ENCODE results near the gene OR7G3.

OR7G3 gene

DNA sequence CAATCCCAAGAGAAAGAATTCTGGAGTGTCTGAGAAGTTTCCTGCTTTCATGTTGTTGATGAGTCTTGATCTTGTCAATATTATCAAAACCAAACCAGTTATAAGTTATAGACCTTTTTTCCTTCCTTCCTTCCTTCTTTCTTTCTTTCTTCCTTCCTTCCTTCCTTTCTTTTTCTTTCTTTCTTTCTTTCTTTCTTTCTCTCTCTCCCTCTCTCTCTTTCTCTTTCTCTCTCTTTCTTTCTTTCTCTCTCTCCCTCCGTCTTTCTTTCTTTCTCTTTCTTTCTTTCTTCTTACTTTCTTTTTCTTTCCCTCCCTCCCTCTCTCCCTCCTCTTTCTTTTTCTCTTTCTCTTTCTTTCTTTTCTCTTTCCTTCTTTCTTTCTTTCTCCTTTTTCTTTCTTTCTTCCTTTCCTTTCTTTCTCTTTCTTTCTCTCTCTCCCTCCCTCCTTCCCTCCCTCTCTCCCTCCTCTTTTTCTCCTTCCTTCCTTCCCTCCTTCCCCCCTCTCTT lies at the start of gene OR7G3:
OR7G3 (minus strand) TSS at position 51 of the 506 bp plus-strand sequence; CDS start at position 51, 0 bp downstream.
- no peaks in the 10 kb centered on the region for H3K4me1 ChIP-seq (ENCODE audit: insufficient read depth, low read length)
- H3K36me3 ChIP-seq (ENCODE audit: insufficient read depth, low read depth, low read length): no peaks in the 10 kb centered on the region
- peaks cover 42% of the 10 kb centered on the region for H3K9me3 ChIP-seq (ENCODE audit: insufficient read depth, low read depth, low read length)
- no peak within 1 kb of the TSS for H3K9ac ChIP-seq (ENCODE audit: low read depth, low read length)
- H3K27ac ChIP-seq (ENCODE audit: low read length): no peak within 1 kb of the TSS
- no peaks in the 10 kb centered on the region for H3K27me3 ChIP-seq (ENCODE audit: insufficient read depth, low read length)
- H3K4me3 ChIP-seq (ENCODE audit: low read length): no peak within 1 kb of the TSS

DNA sequence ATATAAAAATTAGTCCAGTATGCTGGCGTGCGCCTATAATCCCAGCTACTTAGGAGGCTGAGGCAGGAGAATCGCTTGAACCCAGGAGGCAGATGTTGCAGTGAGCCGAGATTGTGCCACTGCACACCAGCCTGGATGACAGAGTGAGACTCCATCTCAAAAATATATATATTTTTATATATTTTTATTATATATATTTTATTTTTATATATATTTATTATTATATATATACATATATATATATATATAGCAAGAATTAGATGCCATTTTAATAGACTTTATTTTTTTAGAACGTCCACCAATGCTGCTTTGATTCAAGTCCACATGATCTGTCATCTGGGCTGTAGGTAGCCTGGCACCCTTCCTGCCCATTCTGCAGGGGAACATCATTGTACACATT lies 48.6 kb upstream of the OR7G3 start:
- H3K9me3 ChIP-seq (ENCODE audit: insufficient read depth, low read depth, low read length): peaks cover 43% of the 10 kb centered on the region
- no peak overlapping the region for H3K9ac ChIP-seq (ENCODE audit: low read depth, low read length)
- H3K27me3 ChIP-seq (ENCODE audit: insufficient read depth, low read length): no peaks in the 10 kb centered on the region
- H3K36me3 ChIP-seq (ENCODE audit: insufficient read depth, low read depth, low read length): no peaks in the 10 kb centered on the region
- H3K4me3 ChIP-seq (ENCODE audit: low read length): no peak overlapping the region
- H3K4me1 ChIP-seq (ENCODE audit: insufficient read depth, low read length): no peaks in the 10 kb centered on the region
- H3K27ac ChIP-seq (ENCODE audit: low read length): no peak overlapping the region

DNA sequence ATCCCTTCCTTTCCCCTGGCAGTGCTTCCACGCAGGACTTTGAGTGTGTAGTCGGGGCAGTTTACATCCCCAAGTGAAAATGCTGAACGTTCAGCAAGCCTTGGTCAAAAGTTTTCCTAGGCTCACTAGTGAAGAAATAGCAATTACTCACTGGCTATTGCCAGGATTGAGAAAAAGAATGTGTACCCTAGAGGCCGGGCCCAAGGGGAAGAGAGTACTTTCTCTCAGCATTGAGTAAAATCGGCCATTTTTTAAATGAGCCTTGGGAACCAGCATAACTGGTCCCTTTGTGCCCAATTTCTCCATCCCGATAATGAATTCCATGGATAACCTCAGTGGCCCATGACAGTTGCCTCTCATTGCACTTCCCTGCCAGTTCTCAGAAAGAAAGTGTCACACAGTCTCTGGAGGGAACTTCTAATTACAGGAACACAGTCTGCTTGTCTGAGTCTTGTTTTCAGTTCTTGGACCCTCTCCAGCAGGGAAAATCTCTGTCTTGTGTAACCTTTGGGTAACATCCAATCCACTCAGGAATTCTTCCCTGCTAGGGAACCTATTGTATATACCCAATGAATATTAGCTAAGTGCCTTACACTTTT lies 44.7 kb upstream of the OR7G3 start:
- Histone ChIP-seq H3K4me1 (ENCODE audit: insufficient read depth, low read length) (no peaks in the 10 kb centered on the region), H3K9ac (ENCODE audit: low read depth, low read length) (no peak overlapping the region), H3K27me3 (ENCODE audit: insufficient read depth, low read length) (no peaks in the 10 kb centered on the region), H3K27ac (ENCODE audit: low read length) (no peak overlapping the region), H3K9me3 (ENCODE audit: insufficient read depth, low read depth, low read length) (peaks cover 17% of the 10 kb centered on the region; the same call in 1 of the 2 replicates), H3K36me3 (ENCODE audit: insufficient read depth, low read depth, low read length) (no peaks in the 10 kb centered on the region), H3K4me3 (ENCODE audit: low read length) (no peak overlapping the region)

DNA sequence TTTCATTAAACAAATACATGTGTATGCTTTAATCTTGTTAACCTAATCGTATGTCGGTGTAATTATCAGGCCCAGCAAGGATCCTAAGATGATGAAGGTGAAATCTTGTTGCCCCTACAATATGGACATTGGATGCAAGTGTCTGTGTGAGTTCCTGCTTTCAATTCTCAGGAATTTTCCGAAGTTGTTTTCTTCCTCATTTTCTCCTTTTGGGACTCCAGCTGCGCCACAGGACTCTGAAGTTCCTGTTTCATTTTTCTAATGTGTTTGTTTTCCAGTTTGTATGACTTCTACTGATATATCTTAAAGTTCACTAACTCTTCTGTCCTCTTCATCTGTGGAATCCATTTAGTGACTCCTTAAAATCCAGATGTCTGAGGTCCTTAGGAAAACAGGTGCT lies 40.1 kb upstream of the OR7G3 start:
- Histone ChIP-seq H3K9me3 (ENCODE audit: insufficient read depth, low read depth, low read length) (no peaks in the 10 kb centered on the region; the same call in 1 of the 2 replicates), H3K4me1 (ENCODE audit: insufficient read depth, low read length) (no peaks in the 10 kb centered on the region), H3K9ac (ENCODE audit: low read depth, low read length) (no peak overlapping the region), H3K36me3 (ENCODE audit: insufficient read depth, low read depth, low read length) (peaks cover 34% of the 10 kb centered on the region), H3K4me3 (ENCODE audit: low read length) (no peak overlapping the region), H3K27me3 (ENCODE audit: insufficient read depth, low read length) (no peaks in the 10 kb centered on the region), H3K27ac (ENCODE audit: low read length) (no peak overlapping the region)

DNA sequence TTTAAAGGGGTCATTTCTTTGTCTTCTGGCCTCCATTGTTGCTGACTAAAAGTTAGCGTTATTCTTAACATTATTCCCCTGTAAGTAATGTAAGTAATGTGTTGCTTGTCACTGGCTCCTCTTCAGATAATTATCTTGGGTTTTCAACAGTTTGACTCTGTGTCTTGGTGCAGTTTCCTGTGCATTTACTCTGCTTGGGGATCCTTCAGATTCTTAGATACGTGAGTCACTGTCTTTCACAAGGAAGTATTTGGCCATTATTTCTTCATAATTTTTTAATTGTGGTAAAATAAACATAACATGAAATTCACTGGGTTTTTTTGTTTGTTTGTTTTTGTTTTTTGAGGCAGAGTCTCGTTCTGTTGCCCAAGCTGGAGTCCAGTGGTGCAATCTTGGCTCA lies 38.5 kb upstream of the OR7G3 start:
- Histone ChIP-seq H3K27ac (ENCODE audit: low read length) (no peak overlapping the region), H3K36me3 (ENCODE audit: insufficient read depth, low read depth, low read length) (peaks cover 50% of the 10 kb centered on the region), H3K4me1 (ENCODE audit: insufficient read depth, low read length) (no peaks in the 10 kb centered on the region), H3K9me3 (ENCODE audit: insufficient read depth, low read depth, low read length) (peaks cover 5% of the 10 kb centered on the region), H3K9ac (ENCODE audit: low read depth, low read length) (no peak overlapping the region), H3K27me3 (ENCODE audit: insufficient read depth, low read length) (no peaks in the 10 kb centered on the region), H3K4me3 (ENCODE audit: low read length) (no peak overlapping the region)

DNA sequence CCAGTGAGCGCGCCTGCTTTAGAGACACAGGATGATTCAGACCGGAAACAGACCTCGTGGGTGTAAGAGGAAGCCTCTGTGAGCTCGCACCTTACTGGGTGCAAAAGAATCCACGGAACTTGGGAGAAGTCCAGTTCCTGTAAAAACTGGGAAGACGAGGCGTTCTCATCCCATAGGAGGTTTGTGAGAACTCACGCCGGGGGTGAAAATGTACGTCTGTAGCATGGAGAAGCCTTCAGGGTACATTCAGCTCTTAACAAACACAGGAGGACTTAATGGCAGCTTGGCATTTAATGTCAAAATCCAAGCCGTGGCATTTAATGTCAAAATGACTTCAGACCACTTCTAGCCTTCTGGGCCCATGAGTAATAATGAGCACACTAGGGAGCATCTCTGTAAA lies 34.7 kb upstream of the OR7G3 start:
- Histone ChIP-seq H3K27me3 (ENCODE audit: insufficient read depth, low read length) (no peaks in the 10 kb centered on the region), H3K27ac (ENCODE audit: low read length) (no peak overlapping the region), H3K36me3 (ENCODE audit: insufficient read depth, low read depth, low read length) (peaks cover 87% of the 10 kb centered on the region), H3K4me3 (ENCODE audit: low read length) (no peak overlapping the region), H3K9ac (ENCODE audit: low read depth, low read length) (no peak overlapping the region), H3K4me1 (ENCODE audit: insufficient read depth, low read length) (no peaks in the 10 kb centered on the region), H3K9me3 (ENCODE audit: insufficient read depth, low read depth, low read length) (peaks cover 14% of the 10 kb centered on the region)

DNA sequence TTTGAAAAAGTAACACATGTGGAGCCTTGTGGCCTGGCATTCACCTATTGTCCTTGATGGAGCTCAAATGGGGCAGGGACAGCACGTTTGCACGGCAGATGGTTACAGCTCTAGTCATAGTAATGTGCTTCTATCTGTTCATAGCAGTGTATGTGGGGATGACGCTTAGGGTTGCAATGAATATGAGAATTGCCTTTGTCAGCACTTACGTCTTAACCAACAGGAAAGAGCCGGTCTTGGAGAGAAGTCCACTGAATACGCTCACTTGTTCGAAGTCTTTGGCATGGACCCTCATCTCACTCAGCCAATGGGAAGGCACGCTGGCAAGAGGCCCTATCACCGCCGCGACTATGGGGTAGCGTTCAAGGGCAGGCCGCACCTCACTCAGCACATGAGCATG lies 33.1 kb upstream of the OR7G3 start:
- H3K27ac ChIP-seq (ENCODE audit: low read length): no peak overlapping the region
- no peak overlapping the region for H3K4me3 ChIP-seq (ENCODE audit: low read length)
- H3K36me3 ChIP-seq (ENCODE audit: insufficient read depth, low read depth, low read length): peaks cover 97% of the 10 kb centered on the region
- H3K9me3 ChIP-seq (ENCODE audit: insufficient read depth, low read depth, low read length): peaks cover 16% of the 10 kb centered on the region
- H3K9ac ChIP-seq (ENCODE audit: low read depth, low read length): no peak overlapping the region
- no peaks in the 10 kb centered on the region for H3K4me1 ChIP-seq (ENCODE audit: insufficient read depth, low read length)
- H3K27me3 ChIP-seq (ENCODE audit: insufficient read depth, low read length): no peaks in the 10 kb centered on the region

DNA sequence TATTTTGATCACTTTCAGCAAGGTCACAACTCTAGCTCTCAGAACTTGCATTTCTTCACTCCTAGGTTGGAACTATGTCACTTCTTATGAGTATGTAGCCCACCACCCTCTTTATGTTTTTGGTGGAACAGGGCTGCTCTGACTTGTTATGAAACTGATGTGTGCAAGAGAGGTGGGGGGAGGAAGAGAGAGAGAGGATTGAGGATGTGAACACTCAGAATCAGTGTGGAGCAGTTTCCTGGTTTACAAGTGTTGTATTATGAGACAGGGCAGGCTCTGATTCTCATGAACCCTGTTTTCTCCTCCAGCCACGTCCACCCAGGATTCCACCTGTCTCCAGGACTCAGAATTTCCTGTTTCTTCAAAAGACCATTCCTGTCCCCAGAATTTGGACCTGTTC lies 29.6 kb upstream of the OR7G3 start:
- Histone ChIP-seq H3K36me3 (ENCODE audit: insufficient read depth, low read depth, low read length) (peaks cover 94% of the 10 kb centered on the region), H3K27ac (ENCODE audit: low read length) (no peak overlapping the region)

DNA sequence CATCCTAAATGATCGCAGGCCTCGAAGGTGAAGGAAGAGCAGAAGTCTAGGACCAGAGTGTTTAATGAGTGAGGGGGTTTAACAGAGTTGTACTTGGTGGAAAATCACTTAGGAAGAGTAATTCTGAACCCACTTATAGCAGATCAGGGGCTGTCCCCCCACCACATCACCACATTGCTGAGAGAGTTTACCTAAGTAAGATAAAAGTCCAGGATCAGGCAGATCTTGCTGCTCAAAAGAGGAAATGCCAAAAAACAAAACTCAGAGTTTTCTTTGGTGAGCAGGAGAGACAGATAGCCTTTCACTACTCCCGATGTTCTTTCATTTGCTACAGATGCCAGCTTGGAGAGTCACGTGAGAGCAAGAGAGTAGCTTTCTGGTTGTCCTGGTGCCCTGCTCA lies 28.8 kb upstream of the OR7G3 start:
- H3K4me1 ChIP-seq (ENCODE audit: insufficient read depth, low read length): no peaks in the 10 kb centered on the region
- H3K27ac ChIP-seq (ENCODE audit: low read length): no peak overlapping the region
- no peaks in the 10 kb centered on the region for H3K27me3 ChIP-seq (ENCODE audit: insufficient read depth, low read length)
- H3K9ac ChIP-seq (ENCODE audit: low read depth, low read length): no peak overlapping the region
- H3K4me3 ChIP-seq (ENCODE audit: low read length): no peak overlapping the region
- peaks cover 87% of the 10 kb centered on the region for H3K36me3 ChIP-seq (ENCODE audit: insufficient read depth, low read depth, low read length)
- H3K9me3 ChIP-seq (ENCODE audit: insufficient read depth, low read depth, low read length): peaks cover 55% of the 10 kb centered on the region

More for the DNA sequence above, 29.6 kb upstream of the OR7G3 start:
- Histone ChIP-seq H3K9me3 (ENCODE audit: insufficient read depth, low read depth, low read length) (peaks cover 50% of the 10 kb centered on the region), H3K4me1 (ENCODE audit: insufficient read depth, low read length) (no peaks in the 10 kb centered on the region), H3K9ac (ENCODE audit: low read depth, low read length) (no peak overlapping the region), H3K27me3 (ENCODE audit: insufficient read depth, low read length) (no peaks in the 10 kb centered on the region), H3K4me3 (ENCODE audit: low read length) (no peak overlapping the region)

DNA sequence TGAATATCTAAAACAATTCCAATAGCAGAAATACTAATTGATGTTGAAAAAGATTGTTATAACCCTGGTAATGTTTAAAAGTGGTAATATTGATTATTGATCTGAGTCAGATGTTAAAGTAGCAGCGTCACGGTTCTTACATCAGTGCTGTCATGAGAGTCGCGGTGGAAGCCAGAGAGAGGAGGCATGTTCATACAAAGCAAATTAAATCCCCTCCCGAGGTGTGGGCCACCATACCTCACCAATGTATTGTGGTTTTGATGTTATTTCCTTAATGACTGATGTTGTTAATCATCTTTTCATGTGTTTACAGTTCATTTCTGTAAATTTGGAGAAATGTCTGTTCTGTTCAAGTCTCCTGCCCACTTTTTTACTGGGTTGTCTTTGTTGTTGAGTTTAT lies 24.6 kb upstream of the OR7G3 start:
- peaks cover 67% of the 10 kb centered on the region for H3K36me3 ChIP-seq (ENCODE audit: insufficient read depth, low read depth, low read length)

DNA sequence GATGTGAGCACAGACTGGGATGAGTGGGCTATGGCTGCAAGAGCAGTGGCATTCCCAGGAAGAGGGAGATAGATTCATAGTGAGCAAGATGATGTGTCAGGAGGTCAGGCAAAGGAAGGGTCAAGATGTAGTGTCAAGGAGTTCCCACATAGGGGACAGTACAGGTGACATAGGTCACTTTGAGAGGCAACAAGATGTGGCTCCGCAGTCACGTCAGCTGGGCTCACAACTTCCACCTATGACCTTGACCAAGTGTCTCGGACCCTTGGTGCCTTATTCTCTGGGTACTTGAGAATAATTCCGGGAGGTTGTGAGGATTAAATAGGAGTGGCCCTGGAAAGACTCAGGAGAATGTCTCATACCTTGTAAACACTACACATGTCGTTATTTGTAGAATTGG lies 23.9 kb upstream of the OR7G3 start:
- Histone ChIP-seq H3K9ac (ENCODE audit: low read depth, low read length) (no peak overlapping the region), H3K4me1 (ENCODE audit: insufficient read depth, low read length) (no peaks in the 10 kb centered on the region), H3K9me3 (ENCODE audit: insufficient read depth, low read depth, low read length) (peaks cover 60% of the 10 kb centered on the region), H3K27me3 (ENCODE audit: insufficient read depth, low read length) (no peaks in the 10 kb centered on the region), H3K36me3 (ENCODE audit: insufficient read depth, low read depth, low read length) (peaks cover 60% of the 10 kb centered on the region), H3K27ac (ENCODE audit: low read length) (no peak overlapping the region), H3K4me3 (ENCODE audit: low read length) (no peak overlapping the region)

More for the DNA sequence above, 24.6 kb upstream of the OR7G3 start:
- H3K9ac ChIP-seq (ENCODE audit: low read depth, low read length): no peak overlapping the region
- no peak overlapping the region for H3K4me3 ChIP-seq (ENCODE audit: low read length)
- H3K27me3 ChIP-seq (ENCODE audit: insufficient read depth, low read length): no peaks in the 10 kb centered on the region
- H3K27ac ChIP-seq (ENCODE audit: low read length): no peak overlapping the region
- H3K4me1 ChIP-seq (ENCODE audit: insufficient read depth, low read length): no peaks in the 10 kb centered on the region
- H3K9me3 ChIP-seq (ENCODE audit: insufficient read depth, low read depth, low read length): peaks cover 60% of the 10 kb centered on the region

DNA sequence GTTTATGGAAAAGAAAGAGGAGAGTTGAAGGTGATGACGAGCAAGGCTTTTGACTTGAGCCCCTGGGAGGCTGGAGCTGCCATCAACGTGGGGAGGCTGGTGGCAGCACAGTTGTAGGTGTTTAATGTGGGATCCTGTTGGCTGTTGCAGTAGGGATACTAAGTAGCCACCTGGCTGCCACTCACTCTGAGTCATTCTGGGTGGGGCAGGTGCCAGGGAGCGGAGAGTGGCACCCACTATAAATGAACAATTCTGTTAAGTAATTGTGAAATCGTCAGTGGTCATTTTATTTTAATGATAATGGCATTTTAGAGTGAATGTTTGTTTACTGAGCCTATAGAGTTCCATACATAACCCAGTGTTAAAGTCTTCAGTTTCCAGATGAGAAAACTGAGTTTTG lies 23.2 kb upstream of the OR7G3 start:
- Histone ChIP-seq H3K9ac (ENCODE audit: low read depth, low read length) (no peak overlapping the region), H3K27me3 (ENCODE audit: insufficient read depth, low read length) (no peaks in the 10 kb centered on the region), H3K36me3 (ENCODE audit: insufficient read depth, low read depth, low read length) (peaks cover 59% of the 10 kb centered on the region), H3K9me3 (ENCODE audit: insufficient read depth, low read depth, low read length) (peaks cover 66% of the 10 kb centered on the region), H3K27ac (ENCODE audit: low read length) (no peak overlapping the region), H3K4me3 (ENCODE audit: low read length) (no peak overlapping the region), H3K4me1 (ENCODE audit: insufficient read depth, low read length) (no peaks in the 10 kb centered on the region)
